Fibroblast of the conjunctiva (primary cell): ENCODE measurements around the gene CDH5.

Experiments
- DNase-seq: peaks from one replicate; pipeline ENCODE4 v3.0.0-alpha.2; 2010; ENCODE audit warnings: low read depth

CDH5 gene

GRCh38 chr16:66391726-66392670, 25.5 kb downstream of the CDH5 start:
- no peak for DNase-seq

- DNase-seq, result no peak
Measured at GRCh38 chr16:66395806-66396555, 29.5 kb downstream of the CDH5 start.

DNA sequence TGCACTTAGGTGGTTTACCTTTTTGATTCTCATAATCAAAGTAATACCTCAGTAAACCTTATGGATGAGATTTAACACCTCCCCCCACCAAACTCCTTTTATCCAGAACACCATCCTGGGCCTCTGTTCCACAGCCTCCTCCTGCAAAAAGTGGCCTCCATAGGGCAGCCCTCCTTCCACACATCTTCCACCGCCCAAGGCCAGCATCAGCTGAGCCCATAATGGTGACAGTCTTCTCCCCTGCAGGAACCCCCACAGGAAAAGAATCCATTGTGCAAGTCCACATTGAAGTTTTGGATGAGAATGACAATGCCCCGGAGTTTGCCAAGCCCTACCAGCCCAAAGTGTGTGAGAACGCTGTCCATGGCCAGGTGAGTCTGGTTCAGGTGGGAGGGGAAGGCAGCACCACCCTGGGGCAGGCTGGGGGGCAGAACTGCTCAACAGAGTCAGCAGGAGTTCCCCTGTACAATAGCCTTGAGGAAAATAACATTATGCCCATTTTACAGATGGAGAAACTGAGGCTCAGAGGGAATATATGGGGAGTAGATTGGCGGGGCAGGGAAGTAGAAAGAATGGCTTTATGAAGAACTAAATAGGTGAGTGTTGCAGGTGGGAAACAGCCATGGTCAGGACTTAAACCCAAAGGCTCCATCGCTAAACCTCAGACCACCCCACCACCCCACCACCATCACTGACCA, 31.4 kb downstream of the CDH5 start:
- DNase-seq, result no peak

GRCh38 chr16:66399031-66399430, 32.5 kb downstream of the CDH5 start:
- no peak for DNase-seq

GRCh38 chr16:66399930-66400329, 33.4 kb downstream of the CDH5 start:
- DNase-seq, result no peak

DNA sequence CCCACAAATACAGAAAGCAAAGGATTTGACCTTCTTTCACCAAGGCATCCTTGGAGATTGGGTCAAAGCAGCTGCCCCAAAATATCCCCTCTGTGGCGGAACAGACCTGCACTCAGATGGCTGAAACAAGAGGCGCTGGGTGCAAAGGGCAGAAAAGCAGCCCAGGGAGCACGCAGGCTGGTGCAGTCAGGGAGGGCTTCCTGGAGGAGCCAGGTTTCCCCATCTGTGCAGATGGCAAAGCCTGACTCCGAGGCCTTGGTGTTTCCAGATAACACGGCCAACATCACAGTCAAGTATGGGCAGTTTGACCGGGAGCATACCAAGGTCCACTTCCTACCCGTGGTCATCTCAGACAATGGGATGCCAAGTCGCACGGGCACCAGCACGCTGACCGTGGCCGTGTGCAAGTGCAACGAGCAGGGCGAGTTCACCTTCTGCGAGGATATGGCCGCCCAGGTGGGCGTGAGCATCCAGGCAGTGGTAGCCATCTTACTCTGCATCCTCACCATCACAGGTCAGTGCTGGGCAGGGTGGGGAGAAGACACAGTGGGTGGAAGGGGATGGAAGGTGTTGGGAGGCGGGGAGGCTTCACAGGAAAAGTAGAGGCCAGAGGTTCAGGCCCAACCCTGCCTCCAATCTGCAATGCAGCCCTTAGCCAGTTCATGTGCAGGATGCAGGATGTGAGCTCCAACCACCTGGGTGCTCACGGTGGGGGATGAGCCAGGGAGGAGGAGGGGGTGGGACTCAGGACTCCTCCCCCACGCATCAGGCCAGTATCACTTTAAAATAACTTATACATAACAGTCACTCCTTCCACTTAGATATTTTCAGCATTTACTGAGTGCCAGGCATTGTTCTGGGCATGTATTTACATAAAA, 34.3 kb downstream of the CDH5 start:
- no peak for DNase-seq

DNA sequence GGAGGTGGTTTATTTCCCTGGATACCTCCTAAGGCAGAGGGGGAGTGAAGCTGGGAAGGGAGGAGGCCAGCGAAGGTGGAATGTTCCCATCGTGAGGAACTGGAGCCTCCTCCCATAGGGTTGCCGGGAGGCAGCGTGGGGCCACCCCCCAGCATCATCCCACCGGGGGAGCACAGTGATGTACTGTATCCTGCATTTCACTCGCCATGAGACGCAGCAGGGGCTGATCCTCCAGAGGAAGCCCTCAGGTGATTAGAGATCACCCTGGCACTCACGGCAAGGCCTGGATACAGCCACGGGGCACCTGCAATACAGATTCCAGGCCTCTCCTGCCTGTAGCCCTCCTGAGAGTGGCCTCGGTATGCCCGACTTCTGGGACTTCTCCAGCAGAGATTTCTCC, 35.1 kb downstream of the CDH5 start:
- no peak for DNase-seq

DNA sequence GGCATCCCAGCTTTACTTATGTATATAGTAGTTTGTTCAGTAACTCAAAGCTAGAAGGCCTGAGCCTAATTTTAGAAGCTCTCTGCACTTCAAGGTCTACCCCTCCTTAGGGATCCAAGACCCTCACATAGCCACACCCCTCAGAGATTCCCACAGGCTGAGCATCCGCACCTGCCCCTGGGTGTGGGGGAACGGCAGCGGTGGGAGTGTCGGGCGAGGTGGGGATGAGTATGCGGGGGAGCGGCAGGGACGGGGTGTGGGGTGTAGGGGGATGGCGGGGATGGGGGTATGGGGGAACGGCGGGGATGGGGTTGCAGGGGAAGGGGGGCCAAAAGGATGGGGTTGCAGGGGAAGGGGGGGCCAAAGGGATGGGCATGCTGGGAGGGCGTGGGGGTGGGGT, 35.7 kb downstream of the CDH5 start:
- no peak for DNase-seq

- no peak for DNase-seq
Measured at GRCh38 chr16:66402591-66403230, 36.2 kb downstream of the CDH5 start.

GRCh38 chr16:66403531-66404145, 37.1 kb downstream of the CDH5 start:
- no peak for DNase-seq

- no peak for DNase-seq
Measured at GRCh38 chr16:66405057-66405783, 38.7 kb downstream of the CDH5 start.

- peak; percentile 35 for DNase-seq
Measured at GRCh38 chr16:66406534-66407221, 40.2 kb downstream of the CDH5 start.

DNA sequence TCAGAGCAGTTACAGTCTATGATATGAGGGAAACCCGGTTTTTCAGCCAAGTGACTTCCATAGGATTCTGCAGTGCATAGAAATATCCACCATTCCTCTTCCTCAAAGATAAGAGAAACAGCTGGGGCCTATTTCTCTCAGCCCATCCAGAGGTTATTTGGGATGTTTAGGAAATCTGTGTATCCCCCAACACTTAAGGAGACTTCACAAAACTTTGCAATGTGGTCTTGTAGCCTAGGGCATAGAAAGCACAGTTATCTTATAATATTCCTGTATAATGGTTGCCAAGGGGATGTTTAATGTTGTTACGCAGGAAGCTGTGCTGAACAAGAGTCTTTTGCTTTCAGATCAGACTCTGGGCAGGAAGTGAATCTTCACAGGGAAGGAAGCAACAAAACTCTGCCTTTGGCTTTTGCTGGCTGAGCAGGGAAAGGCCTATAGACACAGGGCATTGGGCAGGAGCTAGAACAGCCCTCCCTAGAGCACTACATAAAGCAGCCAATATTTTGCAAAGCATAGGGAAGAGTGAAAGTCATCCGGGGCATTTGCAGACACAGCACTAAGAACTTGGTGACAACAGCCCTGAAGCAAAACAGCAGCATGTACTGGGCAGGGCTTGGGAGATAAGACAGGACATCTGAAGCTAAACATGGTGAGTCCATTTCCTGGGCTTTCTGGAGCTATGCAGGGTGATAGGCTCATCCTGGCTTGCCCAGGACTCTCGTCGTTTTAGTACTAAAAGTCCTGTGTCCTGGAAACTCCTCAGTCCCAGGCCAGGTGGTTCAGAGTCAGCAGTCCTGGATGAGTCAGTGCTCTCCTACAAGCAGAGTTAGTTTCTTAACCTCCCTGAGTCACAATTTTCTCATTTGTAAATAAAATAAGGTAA, 41.9 kb downstream of the CDH5 start:
- peak; percentile 3 for DNase-seq

DNA sequence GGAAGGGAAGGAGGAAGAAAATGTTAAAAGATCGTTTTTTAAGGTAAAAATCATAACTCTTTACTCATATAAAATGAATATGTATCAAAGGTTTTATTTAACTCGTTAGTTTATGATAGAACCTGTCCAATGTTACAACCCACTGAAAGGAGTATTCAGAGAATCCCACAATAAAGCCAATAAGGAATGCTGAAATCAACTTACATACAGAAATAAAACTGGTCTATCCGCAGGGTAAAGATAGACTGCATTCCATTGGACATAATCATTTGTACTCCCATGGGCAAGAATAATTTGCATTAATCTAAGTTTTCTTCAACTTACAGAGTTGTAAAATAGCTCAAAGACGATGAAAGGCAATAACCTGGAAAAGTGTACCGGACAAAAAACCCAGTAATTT, 42.7 kb downstream of the CDH5 start:
- DNase-seq, result peak; percentile 18

DNA sequence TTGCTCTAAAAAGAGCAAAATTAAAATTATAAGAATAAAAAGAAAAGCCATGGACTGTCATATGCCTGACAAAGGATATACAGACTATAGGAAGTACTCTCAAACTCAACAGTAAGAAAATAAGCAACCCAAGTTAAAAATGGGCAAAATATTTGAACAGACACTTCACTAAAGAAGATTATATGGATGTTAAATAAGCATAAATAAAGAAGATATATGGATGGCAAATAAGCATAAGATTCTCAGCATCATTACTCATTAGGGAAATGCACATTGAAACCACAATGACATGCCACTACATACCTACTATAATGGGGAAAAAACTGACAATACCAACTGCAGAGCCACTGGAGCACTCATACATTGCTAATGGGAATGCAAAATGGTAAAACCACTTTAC, 45.7 kb downstream of the CDH5 start:
- no peak for DNase-seq

GRCh38 chr16:66414891-66415290, 48.4 kb downstream of the CDH5 start:
- DNase-seq, result no peak

DNA sequence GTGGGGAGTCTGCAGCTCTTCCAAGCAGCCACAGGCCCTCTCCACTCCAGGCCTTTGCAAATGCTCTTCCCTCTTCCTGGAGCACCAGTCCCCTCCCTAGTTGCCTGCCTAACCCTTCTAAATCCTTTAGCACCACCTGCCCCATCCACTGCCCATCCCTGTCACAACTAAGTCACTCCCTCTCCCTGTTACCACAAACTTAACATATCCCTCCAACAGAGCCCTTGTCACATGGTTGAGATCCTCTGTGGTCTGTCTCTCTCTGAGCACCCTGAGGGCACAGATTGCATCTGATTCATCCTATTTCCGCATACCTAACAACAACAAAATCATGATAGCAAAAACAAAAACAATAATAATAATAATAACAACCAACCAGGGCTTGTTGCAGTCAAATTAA, 49.6 kb downstream of the CDH5 start:
- DNase-seq, result no peak

DNA sequence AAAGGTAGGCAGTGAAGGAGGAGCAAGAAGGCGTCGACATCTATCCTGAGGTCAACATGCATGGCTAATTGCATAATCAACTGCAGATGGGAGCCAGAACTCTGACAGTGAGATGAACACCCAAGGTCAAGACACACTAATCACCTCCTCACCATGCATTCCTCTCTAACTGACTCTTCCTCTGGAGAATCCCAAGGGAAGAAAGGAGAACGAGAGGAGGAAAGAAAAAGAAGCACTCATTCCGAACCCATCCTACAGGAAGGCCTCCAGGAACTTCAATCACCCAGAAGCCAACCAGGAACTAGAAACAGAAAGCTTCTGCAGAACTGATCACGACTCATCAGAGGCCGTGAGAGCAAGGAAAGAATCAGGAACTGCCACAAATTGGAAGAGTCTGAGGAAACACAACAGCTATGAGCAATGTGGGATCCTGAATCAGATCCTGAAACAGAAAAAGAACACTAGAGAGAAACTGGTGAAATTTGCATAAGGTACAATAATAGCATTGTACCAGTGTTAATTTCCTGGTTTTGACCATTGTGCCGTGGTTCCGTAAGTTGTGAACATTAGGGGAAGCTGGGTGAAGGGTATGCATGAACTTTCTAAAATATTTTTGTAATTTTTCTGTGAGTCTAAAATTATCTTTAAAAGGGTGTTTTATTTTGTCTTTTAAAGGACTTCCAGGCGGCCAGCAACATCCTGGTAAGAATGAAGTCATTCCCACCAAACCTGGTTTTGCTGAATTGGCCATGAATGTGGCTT, 50.6 kb downstream of the CDH5 start:
- DNase-seq, result no peak
